Urinary bladder (tissue), 4 donors: ENCODE data around the gene NSL1. TPM values are rescaled to one million over a fixed set of nuclear protein-coding genes. Genes with fewer than 3 reads are reported as not detected.
"Not testable (repeated sequence)": the region's sequence is repeated elsewhere in the genome, so short reads cannot be mapped to it uniquely, and the experiment has no call there.

ENCODE experiments used
- DNase-seq: peaks from one replicate; pipeline ENCODE4 v3.0.0-alpha.2; 2015; ENCODE audit errors: extremely low spot score
- H3K27ac ChIP-seq: one replicate; pipeline ENCODE4 v1.5.1; 2013; ENCODE audit warnings: low read depth, mild to moderate bottlenecking, moderate library complexity
- H3K36me3 ChIP-seq: one replicate; pipeline ENCODE4 v1.6.1; 2013; ENCODE audit warnings: mild to moderate bottlenecking, moderate library complexity; ENCODE audit not compliant: insufficient read depth
- H3K4me1 ChIP-seq: one replicate; pipeline ENCODE4 v1.6.1; 2013; ENCODE audit warnings: mild to moderate bottlenecking, moderate library complexity; ENCODE audit not compliant: insufficient read depth
- H3K4me3 ChIP-seq: one replicate; pipeline ENCODE4 v1.5.1; 2013; ENCODE audit warnings: low read depth, low read length
- WGBS: extraction: QIAGEN DNeasy Blood & Tissue Kit; methylation state at CpG from one replicate; pipeline ENCODE4 v1.1.7; 2013; 5-methylcytosine and 5-hydroxymethylcytosine counted together
- polyA plus RNA-seq: library from polyadenylated mRNA; stranded (reverse); fragments of 200-250 nt; gene quantifications from one replicate; pipeline ENCODE4 v1.2.3, GENCODE V29; 2013
- total RNA-seq: library from RNA; depleted of rRNA; stranded (reverse); fragments of >200 nt; gene quantifications from one replicate; pipeline ENCODE4 v1.2.3, GENCODE V29; 2014
- donor health status: healthy with polysubstance abuse.
- donor health status: healthy.

NSL1 gene
- total and polyA plus RNA-seq, 2 donors = 30.8 to 69.2 TPM

DNA sequence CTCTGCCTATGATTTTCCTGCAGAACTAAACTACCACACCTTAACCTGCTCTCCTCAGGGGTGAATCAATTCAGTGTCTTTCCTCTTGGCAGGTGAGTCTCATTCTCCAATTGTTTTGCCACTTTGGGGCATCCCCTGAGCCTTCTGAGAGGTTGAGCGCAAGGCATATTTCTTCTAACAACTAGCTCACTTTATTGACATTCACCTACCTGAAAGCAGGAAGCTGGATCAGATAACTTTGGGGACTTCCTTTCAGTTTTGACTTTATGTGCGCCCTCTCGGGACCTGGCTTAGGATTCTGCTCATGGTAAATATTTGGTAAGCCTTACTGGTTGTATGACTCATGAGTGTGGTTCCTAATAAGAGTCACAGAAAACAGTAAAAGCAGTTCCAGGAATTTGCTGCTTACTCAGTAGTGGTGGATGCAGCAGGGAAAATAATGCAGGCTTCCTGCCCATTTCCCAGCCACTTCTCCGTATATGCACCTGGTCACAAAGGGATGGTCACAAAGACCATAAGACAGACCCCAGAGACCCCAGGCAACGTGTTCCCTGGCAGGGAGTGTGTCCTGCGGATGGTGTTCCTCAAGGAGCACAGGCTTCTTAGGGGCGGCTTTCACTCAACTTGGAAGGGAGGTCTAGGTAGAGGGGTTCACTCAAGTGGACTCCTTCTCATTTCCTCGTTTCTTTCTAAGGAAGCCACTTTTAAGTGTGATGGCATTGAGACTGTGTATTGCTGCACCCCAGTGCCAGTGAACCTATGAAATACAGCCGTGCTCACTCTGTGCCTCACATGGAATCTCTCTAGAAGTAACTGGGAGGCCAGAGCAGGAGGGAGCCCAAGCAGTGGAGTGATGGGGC lies 70.0 kb downstream of the NSL1 start:
- no peak for DNase-seq
- WGBS = 74% methylated on average over 9 of the region's 9 CpGs
- Histone ChIP-seq H3K27ac (no peak overlapping the region), H3K4me1 (no peaks in the 10 kb centered on the region), H3K4me3 (no peak overlapping the region), H3K36me3 (no peaks in the 10 kb centered on the region)

DNA sequence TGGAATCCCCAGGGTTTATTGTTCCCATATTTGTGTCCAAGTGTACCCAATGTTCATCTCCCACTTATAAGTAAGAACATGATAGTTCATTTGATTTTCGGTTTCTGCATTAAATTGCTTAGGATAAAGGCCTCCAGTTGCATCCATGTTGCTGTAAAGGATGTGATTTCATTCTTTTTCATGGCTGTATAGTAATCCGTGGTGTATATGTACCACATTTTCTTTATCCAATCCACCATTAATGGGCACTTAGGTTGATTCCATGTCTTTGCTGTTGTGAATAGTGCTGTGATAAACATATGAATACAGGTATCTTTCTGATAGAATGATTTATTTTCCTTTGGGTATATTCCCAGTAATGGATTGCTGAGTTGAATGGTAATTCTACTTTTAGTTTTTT lies 71.9 kb downstream of the NSL1 start:
- 92% methylated on average over 2 of the region's 2 CpGs for WGBS
- no peak overlapping the region for H3K27ac ChIP-seq
- no peak overlapping the region for H3K4me3 ChIP-seq
- H3K4me1 ChIP-seq = no peaks in the 10 kb centered on the region
- H3K36me3 ChIP-seq = no peaks in the 10 kb centered on the region
- DNase-seq = no peak

- no peak overlapping the region for H3K4me3 ChIP-seq
- no peak for DNase-seq
- H3K27ac ChIP-seq = no peak overlapping the region
- H3K4me1 ChIP-seq = no peaks in the 10 kb centered on the region
- WGBS = 39% methylated on average over 4 of the region's 4 CpGs
- H3K36me3 ChIP-seq = no peaks in the 10 kb centered on the region
Measured at GRCh38 chr1:212718499-212718898, 73.1 kb downstream of the NSL1 start.

GRCh38 chr1:212716161-212716560 lies 75.4 kb downstream of the NSL1 start:
- Histone ChIP-seq H3K36me3 (no peaks in the 10 kb centered on the region), H3K27ac (no peak overlapping the region), H3K4me3 (no peak overlapping the region), H3K4me1 (no peaks in the 10 kb centered on the region)
- WGBS = 45% methylated on average over 1 of the region's 1 CpG
- no peak for DNase-seq

- WGBS = 83% methylated on average over 5 of the region's 5 CpGs
Measured at GRCh38 chr1:212713465-212714136, 78.0 kb downstream of the NSL1 start.

DNA sequence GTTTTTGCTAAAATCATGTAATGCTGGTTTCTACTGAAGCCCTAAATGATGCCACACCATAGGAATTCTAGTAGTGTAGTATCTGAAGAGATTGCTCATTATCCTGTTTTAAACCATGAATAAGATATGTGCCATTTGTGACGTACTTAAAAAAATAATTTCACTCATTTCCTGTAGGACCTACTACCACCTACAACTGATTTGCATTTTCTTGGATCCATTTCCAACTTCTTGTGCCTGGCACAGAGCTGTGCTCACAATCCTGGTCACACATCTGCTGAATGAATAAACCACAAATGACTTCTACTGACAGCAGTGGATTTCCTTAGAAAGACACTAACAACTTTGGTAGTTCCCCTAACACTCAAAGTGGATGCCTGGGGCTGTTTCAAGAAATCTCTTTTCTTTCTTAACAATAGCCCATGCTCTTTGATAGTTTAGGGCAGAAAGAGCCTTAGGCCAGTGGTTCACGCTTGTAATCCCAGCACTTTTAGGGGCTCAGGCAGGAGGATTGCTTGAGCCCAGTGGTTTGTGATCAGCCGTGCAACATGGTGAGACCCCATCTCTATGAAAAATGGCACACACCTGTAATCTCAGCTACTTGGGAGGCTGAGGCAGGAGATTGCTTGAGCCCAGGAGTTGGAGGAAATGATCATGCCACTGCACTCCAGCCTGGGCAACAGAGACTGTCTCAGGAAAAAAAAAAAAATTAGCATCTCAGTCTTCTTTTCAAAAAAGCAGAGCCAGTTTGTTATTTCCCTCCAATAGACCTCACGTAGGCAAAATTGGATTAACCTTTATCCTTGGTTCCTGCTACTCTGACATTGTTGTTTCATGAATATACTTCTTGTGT lies 78.9 kb downstream of the NSL1 start:
- DNase-seq = no peak
- Histone ChIP-seq H3K36me3 (no peaks in the 10 kb centered on the region), H3K4me3 (no peak overlapping the region), H3K27ac (no peak overlapping the region), H3K4me1 (no peaks in the 10 kb centered on the region)
- WGBS = 81% methylated on average over 4 of the region's 4 CpGs

More at GRCh38 chr1:212713465-212714136, 78.0 kb downstream of the NSL1 start:
- no peak overlapping the region for H3K27ac ChIP-seq
- no peak overlapping the region for H3K4me3 ChIP-seq
- no peaks in the 10 kb centered on the region for H3K36me3 ChIP-seq
- no peaks in the 10 kb centered on the region for H3K4me1 ChIP-seq
- no peak for DNase-seq

GRCh38 chr1:212711974-212712373 lies 79.6 kb downstream of the NSL1 start:
- DNase-seq, H3K4me1 ChIP-seq: not testable (repeated sequence)
- WGBS = 97% methylated on average over 8 of the region's 8 CpGs

GRCh38 chr1:212710566-212710965 lies 81.0 kb downstream of the NSL1 start:
- 70% methylated on average over 6 of the region's 6 CpGs for WGBS
- no peak for DNase-seq
- no peaks in the 10 kb centered on the region for H3K4me1 ChIP-seq
- H3K36me3 ChIP-seq = no peaks in the 10 kb centered on the region
- no peak overlapping the region for H3K27ac ChIP-seq
- H3K4me3 ChIP-seq = no peak overlapping the region

More at GRCh38 chr1:212711974-212712373, 79.6 kb downstream of the NSL1 start:
- not testable (repeated sequence) for H3K4me3 ChIP-seq, H3K36me3 ChIP-seq, H3K27ac ChIP-seq

DNA sequence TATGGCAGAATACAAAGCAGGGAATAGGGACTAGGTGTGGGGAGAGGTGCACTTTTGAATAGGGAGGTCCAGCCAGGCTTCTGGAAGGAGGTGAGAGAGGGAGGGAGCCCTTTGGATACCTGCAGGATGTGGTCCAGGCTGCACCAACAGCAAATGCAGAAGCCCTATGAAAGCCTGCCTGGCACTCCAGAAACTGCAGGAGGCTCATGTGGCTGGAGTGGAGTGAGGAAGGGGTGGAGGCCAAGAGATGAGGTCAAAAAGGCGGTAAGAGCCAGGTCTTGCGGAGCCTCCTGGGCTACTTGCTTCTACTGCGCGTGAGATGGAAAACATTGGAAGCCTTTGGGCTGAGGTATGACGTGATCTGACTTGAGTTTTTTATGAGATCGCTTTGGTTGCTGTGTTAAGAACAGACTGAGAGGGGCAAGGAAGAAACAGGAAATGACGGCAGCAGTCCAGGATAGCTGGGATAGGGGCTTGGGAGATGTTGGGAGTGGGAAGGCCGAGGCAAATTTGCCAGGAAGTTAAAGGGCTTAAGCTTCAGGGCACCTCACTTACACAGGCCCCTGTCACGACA lies 87.5 kb downstream of the NSL1 start:
- WGBS = 73% methylated on average over 9 of the region's 9 CpGs

DNA sequence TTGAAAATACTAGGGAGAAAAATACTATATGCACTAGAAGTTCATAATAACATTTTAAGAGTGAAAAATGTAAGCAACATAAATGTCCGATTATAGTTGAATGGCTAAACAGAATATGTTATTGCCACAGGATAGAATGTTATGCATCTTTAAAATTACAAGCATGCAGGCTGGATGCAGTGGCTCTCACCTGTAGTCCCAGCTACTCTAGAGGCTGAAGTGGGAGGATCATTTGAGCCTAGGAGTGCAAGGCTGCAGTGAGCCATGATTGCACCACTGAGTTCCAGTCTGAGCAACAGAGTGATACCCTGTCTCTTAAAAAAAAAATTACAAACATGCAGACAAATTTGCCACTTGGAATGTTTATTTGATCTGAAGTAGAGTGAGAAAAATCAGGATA lies 88.9 kb downstream of the NSL1 start:
- 58% methylated on average over 1 of the region's 1 CpG for WGBS
- no peaks in the 10 kb centered on the region for H3K36me3 ChIP-seq
- H3K4me1 ChIP-seq = no peaks in the 10 kb centered on the region
- DNase-seq = no peak
- no peak overlapping the region for H3K4me3 ChIP-seq
- no peak overlapping the region for H3K27ac ChIP-seq

More for the DNA sequence above, 87.5 kb downstream of the NSL1 start:
- H3K4me1 ChIP-seq = no peaks in the 10 kb centered on the region
- DNase-seq = no peak
- no peaks in the 10 kb centered on the region for H3K36me3 ChIP-seq
- no peak overlapping the region for H3K4me3 ChIP-seq
- H3K27ac ChIP-seq = no peak overlapping the region

DNA sequence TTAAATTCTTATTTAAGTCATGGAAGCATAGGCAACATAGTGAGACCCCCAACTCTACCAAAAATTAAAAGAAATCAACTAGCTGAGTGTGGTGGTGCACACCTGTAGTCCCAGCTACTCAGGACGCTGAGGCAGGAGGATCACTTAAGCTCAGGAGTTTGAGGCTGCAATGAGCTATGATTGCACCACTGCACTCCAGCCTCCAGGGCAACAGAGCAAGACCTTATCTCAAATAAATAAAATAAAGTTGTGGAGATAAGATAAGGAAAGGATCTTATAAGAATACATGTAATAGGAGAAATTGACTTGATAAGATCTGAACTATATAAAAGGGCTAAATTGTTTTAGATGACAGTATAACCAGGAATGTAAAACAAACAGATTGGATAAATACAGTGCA lies 89.7 kb downstream of the NSL1 start:
- Histone ChIP-seq H3K4me3 (no peak overlapping the region), H3K27ac (no peak overlapping the region), H3K4me1 (no peaks in the 10 kb centered on the region), H3K36me3 (no peaks in the 10 kb centered on the region)
- DNase-seq = no peak
- WGBS = 49% methylated on average over 1 of the region's 1 CpG

- DNase-seq = peak; percentile 28
- Histone ChIP-seq H3K4me3 (no peak overlapping the region), H3K36me3 (no peaks in the 10 kb centered on the region), H3K4me1 (no peaks in the 10 kb centered on the region), H3K27ac (no peak overlapping the region)
- WGBS = 8% methylated on average over 27 of the region's 27 CpGs
Measured at GRCh38 chr1:212700892-212701819, 90.4 kb downstream of the NSL1 start.
